T-helper 2 cell treated with Interferon-gamma antibody and Interleukin-4, amounts not matched to agents 5 μg/mL and 100 μg/mL, for 36 hours (primary cell): ENCODE measurements around the gene ADH4.
"Not testable (repeated sequence)": the region's sequence is repeated elsewhere in the genome, so short reads cannot be mapped to it uniquely, and the experiment has no call there.

Source experiments
- DNase-seq: peaks from one replicate; pipeline ENCODE4 v3.0.0; 2021; ENCODE audit warnings: low spot score
- H3K27ac Mint-ChIP-seq: one replicate; pipeline ENCODE4 v1.8.0; 2021; ENCODE audit warnings: mild to moderate bottlenecking, mixed read lengths
- H3K27me3 Mint-ChIP-seq: one replicate; pipeline ENCODE4 v1.8.0; 2021; ENCODE audit warnings: low read depth, mixed read lengths
- H3K36me3 Mint-ChIP-seq: one replicate; pipeline ENCODE4 v1.8.0; 2021; ENCODE audit warnings: low read depth, mixed read lengths
- H3K4me1 Mint-ChIP-seq: one replicate; pipeline ENCODE4 v1.8.0; 2021; ENCODE audit warnings: low read depth, mixed read lengths
- H3K4me3 Mint-ChIP-seq: one replicate; pipeline ENCODE4 v1.8.0; 2022; ENCODE audit warnings: mild to moderate bottlenecking, moderate library complexity, mixed read lengths
- H3K9me3 Mint-ChIP-seq: one replicate; pipeline ENCODE4 v1.8.0; 2021; ENCODE audit warnings: mixed read lengths

The ADH4 gene

DNA sequence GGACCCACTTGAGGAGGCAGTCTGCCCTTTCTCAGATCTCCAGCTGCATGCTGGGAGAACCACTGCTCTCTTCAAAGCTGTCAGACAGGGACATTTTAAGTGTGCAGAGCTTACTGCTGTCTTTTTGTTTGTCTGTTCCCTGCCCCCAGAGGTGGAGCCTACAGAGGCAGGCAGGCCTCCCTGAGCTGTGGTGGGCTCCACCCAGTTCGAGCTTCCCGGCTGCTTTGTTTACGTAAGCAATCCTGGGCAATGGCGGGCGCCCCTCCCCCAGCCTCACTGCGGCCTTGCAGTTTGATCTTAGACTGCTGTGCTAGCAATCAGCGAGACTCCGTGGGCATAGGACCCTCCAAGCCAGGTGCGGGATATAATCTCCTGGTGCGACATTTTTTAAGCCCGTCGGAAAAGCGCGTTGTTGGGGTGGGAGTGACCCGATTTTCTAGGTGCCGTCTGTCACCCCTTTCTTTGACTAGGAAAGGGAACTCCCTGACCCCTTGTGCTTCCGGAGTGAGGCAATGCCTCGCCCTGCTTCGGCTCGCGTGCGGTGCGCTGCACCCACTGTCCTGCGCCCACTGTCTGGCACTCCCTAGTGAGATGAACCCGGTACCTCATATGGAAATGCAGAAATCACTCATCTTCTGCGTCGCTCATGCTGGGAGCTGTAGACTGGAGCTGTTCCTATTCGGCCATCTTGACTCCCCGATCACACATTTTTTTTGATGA is 26.8 kb downstream of the ADH4 start:
- H3K4me1 Mint-ChIP-seq, DNase-seq, H3K4me3 Mint-ChIP-seq, H3K27me3 Mint-ChIP-seq, H3K36me3 Mint-ChIP-seq, H3K27ac Mint-ChIP-seq, H3K9me3 Mint-ChIP-seq: not testable (repeated sequence)

DNA sequence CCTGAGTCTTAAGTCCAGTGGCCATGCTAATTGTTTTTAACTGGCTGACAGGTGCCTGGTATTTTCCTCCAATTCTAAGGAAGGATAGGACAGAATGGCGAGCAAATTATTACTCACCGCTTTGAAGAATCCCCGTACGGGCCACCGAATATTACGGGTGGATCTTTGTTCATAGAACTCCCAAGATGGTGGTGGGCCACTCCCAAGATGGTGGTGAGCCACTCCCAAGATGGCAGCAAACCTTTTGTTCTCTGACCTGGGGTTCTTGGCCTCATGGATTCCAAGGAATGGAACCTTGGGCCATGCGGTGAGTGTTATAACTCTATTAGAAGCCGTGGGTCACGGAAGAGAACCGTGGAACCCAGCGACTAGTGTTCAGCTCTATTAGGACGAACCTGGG is 34.8 kb downstream of the ADH4 start:
- not testable (repeated sequence) for H3K36me3 Mint-ChIP-seq, H3K4me3 Mint-ChIP-seq, H3K9me3 Mint-ChIP-seq, H3K4me1 Mint-ChIP-seq, H3K27ac Mint-ChIP-seq, DNase-seq, H3K27me3 Mint-ChIP-seq

DNA sequence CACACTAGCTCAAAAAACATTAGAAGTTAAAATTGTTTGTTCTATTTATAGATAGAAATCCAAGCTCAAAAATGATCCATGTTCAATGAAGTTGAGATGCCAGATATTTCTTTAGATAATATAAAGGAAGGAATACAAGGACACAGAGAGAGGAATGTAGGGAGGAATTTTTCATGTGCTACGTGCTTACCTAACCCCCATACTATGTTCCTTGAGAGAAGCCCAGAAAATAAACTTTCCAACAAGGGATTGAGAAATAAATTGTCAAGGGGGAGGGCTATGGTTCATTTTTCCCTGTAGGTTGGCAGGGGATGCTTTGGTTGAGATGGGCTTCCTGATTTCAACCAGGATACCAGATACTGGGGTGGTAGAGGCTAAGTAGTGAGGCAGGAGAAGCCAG is 39.9 kb downstream of the ADH4 start:
- Mint-ChIP-seq H3K27ac (no peak overlapping the region), H3K9me3 (no peaks in the 10 kb centered on the region), H3K4me1 (peaks cover 2% of the 10 kb centered on the region), H3K36me3 (no peaks in the 10 kb centered on the region), H3K4me3 (no peak overlapping the region), H3K27me3 (peaks cover 7% of the 10 kb centered on the region)
- DNase-seq: no peak

DNA sequence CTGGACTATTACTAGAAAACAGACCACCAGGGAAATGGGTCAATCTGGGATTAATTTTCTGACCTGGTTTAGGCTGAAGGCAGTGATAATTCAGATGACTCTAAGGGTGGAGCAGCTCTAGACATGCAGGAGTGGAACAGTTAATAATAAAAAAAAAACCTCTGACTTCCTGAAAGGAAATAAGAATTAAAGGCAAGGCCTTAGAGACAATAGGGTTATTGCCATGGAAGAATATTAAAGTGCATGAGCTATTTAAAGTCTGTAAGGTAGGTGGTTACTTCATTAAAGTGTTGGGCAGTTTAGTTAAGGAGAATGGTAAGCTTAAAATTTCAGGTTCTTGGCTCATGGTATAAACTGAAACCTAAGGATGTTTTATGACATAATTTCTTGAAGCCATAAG is 40.9 kb downstream of the ADH4 start:
- peaks cover 2% of the 10 kb centered on the region for H3K4me1 Mint-ChIP-seq
- H3K9me3 Mint-ChIP-seq: no peaks in the 10 kb centered on the region
- H3K27ac Mint-ChIP-seq: no peak overlapping the region
- DNase-seq: no peak
- H3K36me3 Mint-ChIP-seq: no peaks in the 10 kb centered on the region
- H3K27me3 Mint-ChIP-seq: peaks cover 14% of the 10 kb centered on the region
- no peak overlapping the region for H3K4me3 Mint-ChIP-seq

DNA sequence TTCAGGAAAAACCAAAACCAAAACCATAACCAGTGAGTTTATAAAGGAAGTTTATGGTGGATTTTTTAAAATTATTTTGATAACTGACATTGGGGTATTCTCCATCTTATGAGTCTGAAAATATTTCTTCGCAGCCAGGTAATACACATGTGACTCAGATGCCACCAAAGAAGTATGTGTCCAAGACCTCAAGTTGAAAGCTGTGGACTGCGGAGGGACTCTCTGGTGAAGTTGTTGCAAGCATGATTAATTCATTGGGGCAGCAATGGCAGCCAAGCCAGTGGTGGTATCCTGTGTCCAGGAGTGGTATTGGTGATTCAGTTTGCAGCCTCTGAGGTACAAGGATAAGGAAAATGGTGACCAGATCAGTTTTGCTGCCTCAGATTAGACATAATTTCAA is 41.5 kb downstream of the ADH4 start:
- Mint-ChIP-seq H3K4me1 (peaks cover 2% of the 10 kb centered on the region), H3K9me3 (no peaks in the 10 kb centered on the region), H3K36me3 (no peaks in the 10 kb centered on the region), H3K27me3 (peaks cover 13% of the 10 kb centered on the region), H3K4me3 (no peak overlapping the region), H3K27ac (no peak overlapping the region)
- no peak for DNase-seq

DNA sequence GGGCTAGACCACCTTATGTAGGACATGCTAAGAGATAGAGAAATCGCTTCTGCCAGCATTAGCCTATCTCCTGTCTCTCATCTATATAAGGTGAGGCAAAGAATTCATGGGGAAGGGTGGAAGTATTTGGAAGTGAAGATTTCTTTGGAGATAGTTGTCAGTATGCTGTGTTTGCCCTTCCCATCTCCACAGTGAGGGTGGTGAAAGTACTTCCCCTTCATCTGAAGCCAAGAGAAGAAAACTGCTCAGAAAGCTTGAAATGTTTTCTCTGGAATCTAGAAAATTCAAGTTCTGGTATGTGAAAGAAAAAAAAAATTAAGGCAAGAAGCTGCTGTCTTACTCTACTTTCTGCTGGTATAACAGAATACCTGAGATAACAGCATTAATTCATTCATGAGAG is 43.2 kb downstream of the ADH4 start:
- Mint-ChIP-seq H3K36me3 (no peaks in the 10 kb centered on the region), H3K9me3 (no peaks in the 10 kb centered on the region), H3K27ac (no peak overlapping the region), H3K27me3 (peaks cover 20% of the 10 kb centered on the region), H3K4me1 (peaks cover 2% of the 10 kb centered on the region), H3K4me3 (no peak overlapping the region)
- DNase-seq: no peak

DNA sequence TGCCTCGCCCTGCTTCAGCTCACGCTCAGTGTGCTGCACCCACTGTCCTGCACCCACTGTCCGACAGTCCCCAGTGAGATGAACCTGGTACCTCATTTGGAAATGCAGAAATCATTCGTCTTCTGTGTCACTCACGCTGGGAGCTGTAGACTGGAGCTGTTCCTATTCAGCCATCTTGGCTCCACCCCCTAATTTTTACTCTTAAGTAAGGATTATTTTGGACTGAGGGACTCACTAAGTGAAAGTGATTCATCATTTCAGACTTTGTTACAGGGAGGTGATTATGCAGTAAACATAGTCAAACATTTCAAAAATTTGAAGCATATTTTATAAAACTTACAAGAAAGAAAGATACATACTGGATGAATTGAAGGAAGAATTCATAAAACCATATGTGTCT is 44.3 kb downstream of the ADH4 start:
- not testable (repeated sequence) for H3K27ac Mint-ChIP-seq, H3K4me1 Mint-ChIP-seq, DNase-seq, H3K9me3 Mint-ChIP-seq, H3K36me3 Mint-ChIP-seq, H3K4me3 Mint-ChIP-seq
- peaks cover 20% of the 10 kb centered on the region for H3K27me3 Mint-ChIP-seq

DNA sequence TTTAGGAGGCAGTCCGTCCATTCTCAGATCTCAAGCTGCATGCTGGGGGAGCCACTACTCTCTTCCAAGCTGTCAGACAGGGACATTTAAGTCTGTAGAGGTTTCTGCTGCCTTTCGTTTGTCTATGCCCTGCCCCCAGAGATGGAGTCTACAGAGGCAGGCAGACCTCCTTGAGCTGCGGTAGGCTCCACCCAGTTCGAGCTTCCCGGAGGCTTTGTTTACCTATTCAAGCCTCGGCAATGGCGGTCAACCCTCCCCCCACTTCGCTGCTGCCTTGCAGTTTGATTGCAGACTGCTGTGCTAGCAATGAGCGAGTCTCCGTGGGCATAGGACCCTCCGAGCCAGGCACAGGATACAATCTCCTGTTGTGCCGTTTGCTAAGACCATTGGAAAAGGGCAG is 44.8 kb downstream of the ADH4 start:
- Mint-ChIP-seq H3K36me3 (no peaks in the 10 kb centered on the region), H3K27me3 (peaks cover 20% of the 10 kb centered on the region), H3K4me3 (no peak overlapping the region), H3K4me1 (peaks cover 2% of the 10 kb centered on the region), H3K9me3 (no peaks in the 10 kb centered on the region), H3K27ac (no peak overlapping the region)
- no peak for DNase-seq

DNA sequence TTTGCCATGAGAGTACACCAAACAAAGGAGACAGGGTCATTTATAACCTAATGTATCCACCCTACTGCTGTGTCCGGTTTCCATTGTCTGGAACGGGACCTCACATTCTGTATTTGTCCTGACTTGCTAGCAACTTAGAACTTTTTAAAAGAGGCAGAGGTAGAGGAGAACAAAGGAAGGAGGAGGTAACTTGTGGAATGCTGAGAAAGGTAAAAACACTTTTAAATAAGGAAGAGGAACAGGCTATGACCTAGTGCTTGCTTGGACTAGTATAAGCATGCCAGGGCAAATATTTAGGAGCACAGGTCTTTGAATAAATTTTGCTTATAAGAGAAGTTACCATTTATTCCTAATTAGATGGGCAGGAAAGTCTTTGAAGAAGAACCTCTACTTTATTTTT is 52.3 kb downstream of the ADH4 start:
- H3K4me1 Mint-ChIP-seq: peaks cover 17% of the 10 kb centered on the region
- not testable (repeated sequence) for DNase-seq, H3K36me3 Mint-ChIP-seq, H3K9me3 Mint-ChIP-seq, H3K27ac Mint-ChIP-seq, H3K4me3 Mint-ChIP-seq
- peaks cover 16% of the 10 kb centered on the region for H3K27me3 Mint-ChIP-seq

DNA sequence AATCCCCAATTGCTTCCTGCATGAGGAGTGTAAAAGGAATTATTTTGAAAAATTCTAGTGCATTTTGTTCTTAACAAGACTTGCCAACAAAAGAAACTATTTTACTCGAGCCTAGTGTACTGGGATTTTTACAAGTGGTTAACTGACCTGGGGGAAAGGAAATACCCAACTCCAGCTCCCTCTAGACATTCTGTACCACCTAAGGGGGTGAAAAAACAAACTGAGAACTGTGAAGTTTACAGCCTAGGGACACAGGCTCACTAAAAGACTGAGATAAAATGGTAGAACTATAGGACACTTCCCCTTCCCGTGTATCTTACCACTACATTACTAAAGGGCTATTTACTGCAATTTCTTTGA is 52.9 kb downstream of the ADH4 start:
- DNase-seq: no peak
- no peak overlapping the region for H3K4me3 Mint-ChIP-seq
- peaks cover 13% of the 10 kb centered on the region for H3K36me3 Mint-ChIP-seq
- H3K9me3 Mint-ChIP-seq: no peaks in the 10 kb centered on the region
- H3K27me3 Mint-ChIP-seq: peaks cover 11% of the 10 kb centered on the region
- peaks cover 21% of the 10 kb centered on the region for H3K4me1 Mint-ChIP-seq
- no peak overlapping the region for H3K27ac Mint-ChIP-seq

DNA sequence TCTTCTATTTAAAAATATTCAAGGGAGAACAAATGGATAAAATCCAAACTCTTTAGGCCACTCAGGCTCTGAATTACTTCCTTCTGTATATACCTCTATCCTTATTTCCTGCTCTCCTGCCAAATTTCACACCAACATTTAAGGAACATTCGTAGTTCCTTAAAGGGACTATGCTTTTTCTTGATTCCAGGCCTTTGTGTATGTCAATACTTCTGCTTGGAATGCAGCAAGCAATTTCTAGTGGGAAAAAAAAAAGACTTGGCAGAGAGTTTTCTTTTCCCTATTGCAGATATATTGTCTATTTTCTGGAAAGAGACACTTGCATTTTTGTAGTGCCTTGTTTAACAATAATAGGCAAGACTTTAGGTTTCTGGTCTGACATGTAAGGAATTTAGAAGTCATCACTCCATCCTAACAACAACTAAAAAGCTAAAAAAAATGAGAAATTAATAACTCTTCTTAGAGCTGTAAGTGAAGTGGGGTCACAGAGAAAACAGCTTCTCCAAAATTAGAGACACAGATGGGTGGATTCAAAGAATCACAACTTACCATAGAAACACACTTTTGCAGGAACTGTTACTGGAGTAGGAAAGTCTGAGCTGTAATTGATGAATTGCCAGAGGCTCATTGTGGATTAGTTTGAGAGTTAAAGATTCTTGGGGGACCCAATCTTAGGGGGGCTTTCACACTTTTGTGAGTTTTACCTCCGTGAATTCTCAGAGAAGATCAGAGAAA is 53.4 kb downstream of the ADH4 start:
- H3K36me3 Mint-ChIP-seq: peaks cover 14% of the 10 kb centered on the region
- H3K4me1 Mint-ChIP-seq: peaks cover 22% of the 10 kb centered on the region
- H3K4me3 Mint-ChIP-seq: peak overlapping the region; percentile 52
- DNase-seq: no peak
- no peaks in the 10 kb centered on the region for H3K9me3 Mint-ChIP-seq
- no peak overlapping the region for H3K27ac Mint-ChIP-seq
- peaks cover 11% of the 10 kb centered on the region for H3K27me3 Mint-ChIP-seq

DNA sequence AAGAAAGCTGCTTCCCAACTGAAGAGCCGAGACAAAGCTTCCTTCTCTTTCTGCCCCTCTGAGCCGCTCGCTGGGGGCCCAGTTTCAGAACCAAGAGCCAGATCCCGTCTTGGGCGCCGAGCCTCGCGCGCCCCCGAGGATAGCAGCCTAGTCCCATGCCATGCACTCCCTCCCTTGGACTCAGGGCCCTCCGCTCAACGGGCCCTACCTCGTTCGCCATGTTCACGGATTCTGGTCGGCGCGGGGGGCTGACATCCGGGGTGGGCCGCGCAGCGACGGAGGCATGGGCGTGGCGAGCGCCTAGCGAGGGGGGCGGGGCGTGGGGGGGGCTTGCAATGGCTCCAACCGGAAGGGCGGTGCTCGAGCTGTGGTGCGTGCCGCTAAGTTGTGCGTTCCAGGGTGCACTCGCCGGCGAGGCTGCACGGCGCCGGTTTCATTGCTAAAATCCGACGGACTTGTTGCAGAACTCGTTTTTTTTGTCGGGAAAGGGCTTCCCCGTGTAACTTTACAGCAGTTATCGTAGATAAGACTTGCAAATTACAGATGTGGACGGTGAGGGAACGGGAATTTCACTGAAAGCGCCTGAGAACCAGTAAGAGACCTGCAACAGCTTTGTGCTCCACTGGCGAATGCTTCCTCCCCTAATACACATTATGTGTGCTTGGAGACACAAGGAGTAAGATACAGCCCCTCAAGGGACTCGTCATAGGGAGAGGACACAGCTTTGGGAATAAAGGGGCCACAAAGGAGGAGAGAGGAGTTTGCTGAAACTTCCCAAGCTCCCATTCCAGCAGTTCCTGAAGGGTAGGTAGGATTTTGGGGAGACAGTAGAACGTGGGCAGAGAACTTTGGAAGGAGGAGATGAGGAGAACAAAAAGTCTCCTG is 55.4 kb downstream of the ADH4 start, which contains the start of gene ADH5:
Gene ADH5, minus strand, starts transcription at position 308 of the 885 bp plus-strand sequence. Its CDS starts 88 bp downstream, at position 220.
- Mint-ChIP-seq H3K4me3 (peak within 1 kb of the TSS; percentile 97), H3K4me1 (peaks cover 24% of the 10 kb centered on the region), H3K9me3 (no peaks in the 10 kb centered on the region), H3K36me3 (peaks cover 30% of the 10 kb centered on the region), H3K27me3 (peaks cover 11% of the 10 kb centered on the region), H3K27ac (peak within 1 kb of the TSS; percentile 98)
- peak; percentile 76 for DNase-seq

DNA sequence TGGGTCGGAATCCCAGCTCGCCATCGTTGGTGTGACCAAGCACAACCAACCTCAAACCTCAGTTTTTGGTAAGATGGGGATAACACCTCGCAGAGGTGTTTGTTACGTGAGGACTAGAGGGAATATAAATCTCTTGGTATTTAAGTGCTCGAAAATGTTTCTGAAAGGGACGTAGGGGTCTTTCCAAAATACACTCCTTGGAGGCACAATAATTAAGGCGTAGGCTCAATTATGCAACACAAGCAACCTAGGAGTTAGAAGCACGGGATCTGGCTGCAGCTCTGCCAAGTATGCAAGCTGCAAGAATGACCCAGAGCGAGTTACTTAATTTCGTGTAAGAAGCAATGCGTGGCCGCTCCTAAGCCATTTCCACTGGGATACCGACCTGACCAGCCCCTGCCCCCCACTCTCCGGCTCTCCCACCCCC is 56.1 kb downstream of the ADH4 start:
- peaks cover 10% of the 10 kb centered on the region for H3K27me3 Mint-ChIP-seq
- H3K4me3 Mint-ChIP-seq: peak overlapping the region; percentile 97
- DNase-seq: peak; percentile 8
- H3K36me3 Mint-ChIP-seq: peaks cover 36% of the 10 kb centered on the region
- H3K27ac Mint-ChIP-seq: peak overlapping the region; percentile 98
- H3K4me1 Mint-ChIP-seq: peaks cover 25% of the 10 kb centered on the region
- no peaks in the 10 kb centered on the region for H3K9me3 Mint-ChIP-seq

DNA sequence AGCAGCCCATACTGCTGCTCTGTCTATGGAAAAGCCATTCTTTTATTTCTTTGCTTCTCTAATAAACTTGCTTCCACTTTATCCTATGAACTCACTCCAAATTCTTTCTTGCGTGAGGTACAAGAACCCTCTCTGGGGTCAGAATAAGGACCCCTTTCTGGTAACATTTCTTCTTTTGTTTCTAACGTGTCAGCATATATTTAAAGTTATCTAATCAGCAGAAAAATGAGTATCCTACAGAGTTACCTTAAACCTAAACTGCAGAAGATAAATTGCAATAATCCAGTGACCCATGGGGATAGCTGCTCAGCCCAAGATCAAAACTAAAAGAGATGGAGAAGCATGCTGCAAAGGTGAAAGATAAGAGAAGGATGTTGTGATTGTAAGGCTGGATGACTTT is 59.5 kb downstream of the ADH4 start:
- Mint-ChIP-seq H3K9me3 (no peaks in the 10 kb centered on the region), H3K4me1 (peaks cover 19% of the 10 kb centered on the region), H3K27ac (no peak overlapping the region), H3K27me3 (no peaks in the 10 kb centered on the region), H3K4me3 (no peak overlapping the region), H3K36me3 (peaks cover 51% of the 10 kb centered on the region)
- no peak for DNase-seq
